H1 (cell line): ENCODE data around the gene C1orf174.

Source experiments
- ATF3 ChIP-seq: IDR thresholded peaks from 2 replicates; pipeline ENCODE4 v1.6.1; 2011; ENCODE audit warnings: low read depth, mild to moderate bottlenecking, low read length; ENCODE audit not compliant: insufficient read depth
- CREB1 ChIP-seq: IDR thresholded peaks from 2 replicates; pipeline ENCODE4 v1.6.1; 2012; ENCODE audit warnings: inconsistent platforms
- CTCF ChIP-seq, 3 experiments: IDR thresholded peaks; 1 replicate in 2 of 3; 2 replicates in 1 of 3; pipeline versions ENCODE4 v1.5.1 to v1.6.1; 2011; ENCODE audit warnings: low read length in 3 of 3, mild to moderate bottlenecking in 3 of 3, inconsistent platforms in 2 of 3, low read depth in 1 of 3, moderate library complexity in 1 of 3; ENCODE audit not compliant: insufficient read depth in 1 of 3; ENCODE audit errors: control extremely low read depth in 1 of 3
- EP300 ChIP-seq, 2 experiments: IDR thresholded peaks; 1 replicate in 1 of 2; 2 replicates in 1 of 2; pipeline ENCODE4 v1.6.1; 2011 to 2012; ENCODE audit warnings: low read depth in 2 of 2, low read length in 2 of 2, mild to moderate bottlenecking in 2 of 2, borderline replicate concordance in 1 of 2, inconsistent platforms in 1 of 2, moderate library complexity in 1 of 2
- EZH2 ChIP-seq: fragments of 200-600 bp; sonication (generic); IDR thresholded peaks from 2 replicates; pipeline ENCODE4 v1.7.1; 2012; ENCODE audit warnings: low read depth, mild to moderate bottlenecking, moderate library complexity, low read length, inconsistent platforms; ENCODE audit not compliant: severe bottlenecking
- JUND ChIP-seq: IDR thresholded peaks from 2 replicates; pipeline ENCODE4 v1.6.1; 2011; ENCODE audit warnings: mild to moderate bottlenecking, improper control_type of control experiment, low read length
- MAX ChIP-seq: IDR thresholded peaks from 2 replicates; pipeline ENCODE4 v1.6.1; 2012; ENCODE audit warnings: inconsistent platforms
- PHF8 ChIP-seq: fragments of 200-600 bp; sonication (generic); conservative IDR thresholded peaks from 2 replicates; pipeline ENCODE4 v1.7.1; 2012; ENCODE audit warnings: low read depth, mild to moderate bottlenecking, inconsistent platforms, low read length, moderate library complexity
- POLR2A ChIP-seq, 2 experiments: IDR thresholded peaks; 1 replicate in 1 of 2; 2 replicates in 1 of 2; pipeline ENCODE4 v1.6.1; 2011; ENCODE audit warnings: low read depth in 2 of 2, low read length in 2 of 2, mild to moderate bottlenecking in 2 of 2; ENCODE audit errors: control extremely low read depth in 1 of 2
- POLR2AphosphoS5 ChIP-seq: IDR thresholded peaks from 2 replicates; pipeline ENCODE4 v1.6.1; 2011; ENCODE audit warnings: low read depth, low read length
- RAD21 ChIP-seq, 2 experiments: IDR thresholded peaks in 1 of 2; conservative IDR thresholded peaks in 1 of 2; 2 replicates each; pipeline ENCODE4 v1.6.1; 2011; ENCODE audit warnings: low read depth in 2 of 2, low read length in 2 of 2, improper control_type of control experiment in 1 of 2, inconsistent platforms in 1 of 2, mild to moderate bottlenecking in 1 of 2, moderate library complexity in 1 of 2
- SIN3A ChIP-seq, 2 experiments: IDR thresholded peaks in 1 of 2; conservative IDR thresholded peaks in 1 of 2; 2 replicates each; pipeline ENCODE4 v1.6.1; 2011 to 2012; ENCODE audit warnings: low read length in 2 of 2, improper control_type of control experiment in 1 of 2, low read depth in 1 of 2, mild to moderate bottlenecking in 1 of 2
- SP1 ChIP-seq: IDR thresholded peaks from 2 replicates; pipeline ENCODE4 v1.6.1; 2011; ENCODE audit warnings: low read depth, low read length
- TCF12 ChIP-seq: IDR thresholded peaks from 2 replicates; pipeline ENCODE4 v1.6.1; 2011; ENCODE audit warnings: low read depth, mild to moderate bottlenecking, low read length

- TF ChIP-seq POLR2A (IDR thresholded peaks at IDR 0.05; ENCODE audit: control extremely low read depth in 1 of 2, low read depth in 2 of 2, low read length in 2 of 2) (no peak), CTCF (IDR thresholded peaks at IDR 0.05; ENCODE audit: control extremely low read depth in 1 of 3, insufficient read depth in 1 of 3, low read depth in 1 of 3, low read length in 3 of 3) (peak; percentile 21 to 42 (median 29); a peak in 3 of 4 replicates), JUND (no peak), MAX (peak; percentile 68; the same call in 1 of the 2 replicates), PHF8 (no peak; the same call in 1 of the 2 replicates), EP300 (IDR thresholded peaks at IDR 0.05; ENCODE audit: borderline replicate concordance in 1 of 2, low read depth in 2 of 2, low read length in 2 of 2) (no peak), SP1 (no peak), CREB1 (peak; percentile 94), POLR2AphosphoS5 (no peak), RAD21 (IDR thresholded peaks at IDR 0.05 in 1 of 2, conservative IDR thresholded peaks at IDR 0.05 in 1 of 2; ENCODE audit: low read depth in 2 of 2, low read length in 2 of 2) (peak; percentile 12 to 41; a peak in 3 of 4 replicates), TCF12 (peak; percentile 83), SIN3A (conservative IDR thresholded peaks at IDR 0.05 in 1 of 2, IDR thresholded peaks at IDR 0.05 in 1 of 2; ENCODE audit: low read depth in 1 of 2, low read length in 2 of 2) (peak in 1 of 2 experiments; percentile 58; a peak in 2 of 4 replicates), EZH2 (no peak), ATF3 (peak; percentile 40)
Measured at GRCh38 chr1:3856923-3857790, 42.9 kb downstream of the C1orf174 start, which contains the start of the genes CEP104 and DFFB.
